Keratinocyte (primary cell): ENCODE results near the gene ECE1. TPM values are rescaled to one million over a fixed set of nuclear protein-coding genes. Genes with fewer than 3 reads are reported as not detected.

Experiments
- DNase-seq: peaks from one replicate; pipeline ENCODE4 v3.0.0-alpha.2; 2011; ENCODE audit warnings: low read depth, missing footprints, low spot score
- FAIRE-seq: peaks from 2 replicates; lab custom pipeline; 2011; peaks lifted over from hg19 to GRCh38; lab: Jason Lieb, UNC
- H2AFZ ChIP-seq: 2 replicates; pipeline ENCODE4 v1.6.0; 2012; ENCODE audit warnings: low read length, control low read depth, inconsistent platforms; ENCODE audit not compliant: control insufficient read depth
- H3K27ac ChIP-seq: 2 replicates; pipeline ENCODE4 v1.5.1; 2011; ENCODE audit warnings: low read length; ENCODE audit not compliant: control insufficient read depth, insufficient read depth
- H3K27me3 ChIP-seq: 3 replicates; pipeline ENCODE4 v1.6.0; 2011; ENCODE audit warnings: low read length; ENCODE audit not compliant: control insufficient read depth, insufficient read depth; ENCODE audit errors: extremely low read depth
- H3K36me3 ChIP-seq, 2 experiments: 2 replicates in 1 of 2; 3 replicates in 1 of 2; pipeline ENCODE4 v1.5.1; 2011; ENCODE audit warnings: low read length in 2 of 2, mild to moderate bottlenecking in 1 of 2; ENCODE audit not compliant: control insufficient read depth in 2 of 2, insufficient read depth in 2 of 2; ENCODE audit errors: extremely low read depth in 1 of 2
- H3K4me1 ChIP-seq: 3 replicates; pipeline ENCODE4 v1.5.1; 2011; ENCODE audit warnings: low read length; ENCODE audit not compliant: control insufficient read depth, insufficient read depth; ENCODE audit errors: extremely low read depth
- H3K4me2 ChIP-seq: 3 replicates; pipeline ENCODE4 v1.6.0; 2011; ENCODE audit warnings: low read depth, low read length; ENCODE audit not compliant: control insufficient read depth, insufficient read depth; ENCODE audit errors: extremely low read depth
- H3K4me3 ChIP-seq, 3 experiments: fragments of 200-600 bp in 1 of 3; sonication (generic) in 1 of 3; 2 replicates in 2 of 3; 3 replicates in 1 of 3; pipeline ENCODE4 v1.5.1; 2011 to 2016; ENCODE audit warnings: low read length in 3 of 3, mild to moderate bottlenecking in 3 of 3, control low read depth in 2 of 3, inconsistent platforms in 1 of 3, low read depth in 1 of 3, mixed read lengths in 1 of 3, mixed run types in 1 of 3, moderate library complexity in 1 of 3; ENCODE audit not compliant: control insufficient read depth in 2 of 3, insufficient read depth in 2 of 3; ENCODE audit errors: extremely low read depth in 1 of 3
- H3K79me2 ChIP-seq: 2 replicates; pipeline ENCODE4 v1.6.0; 2012; ENCODE audit warnings: low read length; ENCODE audit not compliant: control insufficient read depth, insufficient read depth
- H3K9ac ChIP-seq: 3 replicates; pipeline ENCODE4 v1.6.0; 2011; ENCODE audit warnings: low read length; ENCODE audit not compliant: control insufficient read depth, insufficient read depth; ENCODE audit errors: extremely low read depth
- H3K9me1 ChIP-seq: 3 replicates; pipeline ENCODE4 v1.6.0; 2011; ENCODE audit warnings: low read length; ENCODE audit not compliant: control insufficient read depth, insufficient read depth; ENCODE audit errors: extremely low read depth
- H3K9me3 ChIP-seq: 2 replicates; pipeline ENCODE4 v1.5.1; 2012; ENCODE audit warnings: low read depth, low read length; ENCODE audit not compliant: control insufficient read depth
- H4K20me1 ChIP-seq: 3 replicates; pipeline ENCODE4 v1.6.0; 2011; ENCODE audit warnings: low read length; ENCODE audit not compliant: control insufficient read depth, insufficient read depth; ENCODE audit errors: extremely low read depth
- EZH2 ChIP-seq: IDR thresholded peaks from one replicate; pipeline ENCODE4 v1.6.1; 2012; ENCODE audit warnings: inconsistent platforms, mild to moderate bottlenecking, low read length, moderate library complexity
- dilution Hi-C: fragments of 300-500 bp; cut with MboI; formaldehyde crosslinking; loops from one replicate; pipeline ENCODE4 v1.7.0; 2020; ENCODE audit warnings: low sequenced_read_pairs; ENCODE audit not compliant: extremely low pct_ligation_motif_present
- polyA plus RNA-seq, 5 experiments: library from polyadenylated mRNA; depleted of rRNA in 3 of 5; stranded (reverse) in 3 of 5; stranded (forward) in 1 of 5; unstranded in 1 of 5; fragments of >200 nt; gene quantifications; 1 replicate in 1 of 5; 2 replicates in 3 of 5; 3 replicates in 1 of 5; pipeline versions ENCODE4 v1.2.1 to v1.2.3, GENCODE V29; 2011 to 2012; ENCODE audit warnings: missing spikeins in 2 of 5, low read depth in 1 of 5, low replicate concordance in 1 of 5
- TF ChIP-seq, protein P1 (sequence below), 3 experiments: IDR thresholded peaks in 1 of 3; conservative IDR thresholded peaks in 1 of 3; optimal IDR thresholded peaks in 1 of 3; 2 replicates in 2 of 3; 3 replicates in 1 of 3; pipeline versions ENCODE3 to v1.5.1; 2011; ENCODE audit warnings: low read length in 3 of 3, mild to moderate bottlenecking in 3 of 3, moderate library complexity in 2 of 3, control low read depth in 1 of 3, inconsistent platforms in 1 of 3; ENCODE audit not compliant: insufficient read depth in 2 of 3; ENCODE audit errors: extremely low read depth in 1 of 3

Gene ECE1
- polyA plus RNA-seq, 1 donor (not counting 4 experiments of a cell fraction or from before 2014, with no cell fraction given), result 59.1 TPM

GRCh38 chr1:21308330-21308729 is 18.1 kb upstream of the ECE1 start:
- no peak overlapping the region for H3K9ac ChIP-seq
- DNase-seq (no peak), FAIRE-seq (no peak)
- H3K4me2 ChIP-seq, result no peak overlapping the region
- no peak overlapping the region for H3K27ac ChIP-seq
- H3K4me3 ChIP-seq, result no peak overlapping the region
- peaks cover 29% of the 10 kb centered on the region for H3K4me1 ChIP-seq
- H3K27me3 ChIP-seq, result no peaks in the 10 kb centered on the region
- H3K79me2 ChIP-seq, result no peaks in the 10 kb centered on the region
- no peak overlapping the region for H2AFZ ChIP-seq
- TF ChIP-seq EZH2, result no peak
- TF ChIP-seq, protein P1, sequence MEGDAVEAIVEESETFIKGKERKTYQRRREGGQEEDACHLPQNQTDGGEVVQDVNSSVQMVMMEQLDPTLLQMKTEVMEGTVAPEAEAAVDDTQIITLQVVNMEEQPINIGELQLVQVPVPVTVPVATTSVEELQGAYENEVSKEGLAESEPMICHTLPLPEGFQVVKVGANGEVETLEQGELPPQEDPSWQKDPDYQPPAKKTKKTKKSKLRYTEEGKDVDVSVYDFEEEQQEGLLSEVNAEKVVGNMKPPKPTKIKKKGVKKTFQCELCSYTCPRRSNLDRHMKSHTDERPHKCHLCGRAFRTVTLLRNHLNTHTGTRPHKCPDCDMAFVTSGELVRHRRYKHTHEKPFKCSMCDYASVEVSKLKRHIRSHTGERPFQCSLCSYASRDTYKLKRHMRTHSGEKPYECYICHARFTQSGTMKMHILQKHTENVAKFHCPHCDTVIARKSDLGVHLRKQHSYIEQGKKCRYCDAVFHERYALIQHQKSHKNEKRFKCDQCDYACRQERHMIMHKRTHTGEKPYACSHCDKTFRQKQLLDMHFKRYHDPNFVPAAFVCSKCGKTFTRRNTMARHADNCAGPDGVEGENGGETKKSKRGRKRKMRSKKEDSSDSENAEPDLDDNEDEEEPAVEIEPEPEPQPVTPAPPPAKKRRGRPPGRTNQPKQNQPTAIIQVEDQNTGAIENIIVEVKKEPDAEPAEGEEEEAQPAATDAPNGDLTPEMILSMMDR (optimal IDR thresholded peaks at IDR 0.05 in 1 of 3, IDR thresholded peaks at IDR 0.05 in 1 of 3, conservative IDR thresholded peaks at IDR 0.05 in 1 of 3; ENCODE audit: extremely low read depth in 1 of 3, insufficient read depth in 2 of 3, low read length in 3 of 3), result no peak
- H4K20me1 ChIP-seq, result no peaks in the 10 kb centered on the region
- dilution Hi-C loops, result no loop called here
- H3K36me3 ChIP-seq, result no peaks in the 10 kb centered on the region
- H3K9me1 ChIP-seq, result no peaks in the 10 kb centered on the region
- H3K9me3 ChIP-seq, result no peaks in the 10 kb centered on the region

GRCh38 chr1:21307663-21308305 is 17.5 kb upstream of the ECE1 start:
- no peak for DNase-seq
- H3K9ac ChIP-seq, result no peak overlapping the region
- H3K4me2 ChIP-seq, result no peak overlapping the region
- no peaks in the 10 kb centered on the region for H3K27me3 ChIP-seq
- H3K27ac ChIP-seq, result no peak overlapping the region
- TF ChIP-seq, protein P1 (optimal IDR thresholded peaks at IDR 0.05 in 1 of 3, IDR thresholded peaks at IDR 0.05 in 1 of 3, conservative IDR thresholded peaks at IDR 0.05 in 1 of 3; ENCODE audit: extremely low read depth in 1 of 3, insufficient read depth in 2 of 3, low read length in 3 of 3), result no peak
- no peak for TF ChIP-seq EZH2
- H3K9me1 ChIP-seq, result no peaks in the 10 kb centered on the region
- no peak overlapping the region for H3K4me3 ChIP-seq
- H3K4me1 ChIP-seq, result peaks cover 35% of the 10 kb centered on the region
- H3K79me2 ChIP-seq, result no peaks in the 10 kb centered on the region
- FAIRE-seq, result no peak
- no peak overlapping the region for H2AFZ ChIP-seq
- H3K36me3 ChIP-seq, result no peaks in the 10 kb centered on the region
- dilution Hi-C loops, result no loop called here
- no peaks in the 10 kb centered on the region for H3K9me3 ChIP-seq
- H4K20me1 ChIP-seq, result no peaks in the 10 kb centered on the region
